ENCODE results near the gene GMEB2. TPM values are rescaled to one million over a fixed set of nuclear protein-coding genes. Genes with fewer than 3 reads are reported as not detected.
"Not testable (repeated sequence)": the region's sequence is repeated elsewhere in the genome, so short reads cannot be mapped to it uniquely, and the experiment has no call there.

GMEB2 gene, protein sequence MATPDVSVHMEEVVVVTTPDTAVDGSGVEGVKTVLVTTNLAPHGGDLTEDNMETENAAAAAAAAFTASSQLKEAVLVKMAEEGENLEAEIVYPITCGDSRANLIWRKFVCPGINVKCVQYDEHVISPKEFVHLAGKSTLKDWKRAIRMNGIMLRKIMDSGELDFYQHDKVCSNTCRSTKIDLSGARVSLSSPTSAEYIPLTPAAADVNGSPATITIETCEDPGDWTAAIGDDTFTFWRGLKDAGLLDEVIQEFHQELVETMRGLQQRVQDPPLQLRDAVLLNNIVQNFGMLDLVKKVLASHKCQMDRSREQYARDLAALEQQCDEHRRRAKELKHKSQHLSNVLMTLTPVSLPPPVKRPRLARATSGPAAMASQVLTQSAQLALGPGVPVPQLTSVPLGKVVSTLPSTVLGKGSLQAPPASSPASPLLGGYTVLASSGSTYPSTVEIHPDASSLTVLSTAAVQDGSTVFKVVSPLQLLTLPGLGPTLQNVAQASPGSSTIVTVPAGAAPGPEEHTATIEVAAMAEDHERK
- total RNA-seq (2014; rRNA removed; shearing (Covaris generic)): 15.0 and 17.5 TPM in 2 replicates

GRCh38 chr20:63626424-63627128 lies at the start of gene GMEB2:
TSS of gene GMEB2 (minus strand) at chr20:63627101. CDS start at chr20:63619397, 7,704 bp downstream.
- no peak for DNase-seq (ENCODE audit: low spot score)

GRCh38 chr20:63675681-63676368 lies 48.9 kb upstream of the GMEB2 start:
- no peak for DNase-seq (ENCODE audit: low spot score)

GRCh38 chr20:63673951-63674350 lies 47.0 kb upstream of the GMEB2 start:
- no peak for DNase-seq (ENCODE audit: low spot score)

DNA sequence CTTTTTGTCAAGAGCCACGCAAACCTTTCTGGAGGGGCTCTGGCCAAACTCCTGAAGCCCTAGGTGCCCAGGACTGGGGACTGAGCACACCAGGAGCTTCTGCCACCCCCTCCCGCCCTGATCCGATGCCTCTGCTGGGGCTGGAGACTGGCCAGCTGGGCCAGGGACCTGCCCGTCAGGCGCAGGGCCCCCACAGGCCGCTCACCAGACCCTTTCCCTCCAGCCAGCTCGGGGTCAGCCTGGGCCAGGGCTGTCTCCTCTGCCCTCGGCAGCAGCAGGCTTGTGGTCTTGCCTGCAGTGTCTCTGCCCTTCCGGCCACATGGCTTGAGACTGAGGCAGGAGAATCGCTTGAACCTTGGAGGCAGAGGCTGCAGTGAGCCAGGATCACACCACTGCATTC lies 45.8 kb upstream of the GMEB2 start:
- no peak for DNase-seq (ENCODE audit: low spot score)

DNA sequence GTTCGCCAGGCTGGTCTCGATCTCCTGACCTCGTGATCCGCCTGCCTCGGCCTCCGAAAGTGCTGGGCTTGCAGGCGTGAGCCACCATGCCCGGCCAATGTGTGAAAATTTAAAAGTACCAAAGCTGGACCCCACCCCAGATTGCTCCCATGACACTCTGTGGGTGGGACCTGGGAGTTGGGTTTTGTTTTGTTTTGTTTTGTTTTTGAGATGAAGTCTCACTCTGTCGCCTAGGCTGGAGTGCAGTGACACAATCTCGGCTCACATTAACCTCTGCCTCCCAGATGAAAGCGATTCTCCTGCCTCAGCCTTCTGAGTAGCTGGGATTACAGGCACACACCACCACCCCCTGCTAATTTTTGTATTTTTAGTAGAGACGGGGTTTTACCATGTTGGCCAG lies 44.8 kb upstream of the GMEB2 start:
- not testable (repeated sequence) for DNase-seq (ENCODE audit: low spot score)

- no peak for DNase-seq (ENCODE audit: low spot score)
Measured at GRCh38 chr20:63668351-63668750, 41.5 kb upstream of the GMEB2 start.

GRCh38 chr20:63667858-63668257 lies 41.0 kb upstream of the GMEB2 start:
- no peak for DNase-seq (ENCODE audit: low spot score)

DNA sequence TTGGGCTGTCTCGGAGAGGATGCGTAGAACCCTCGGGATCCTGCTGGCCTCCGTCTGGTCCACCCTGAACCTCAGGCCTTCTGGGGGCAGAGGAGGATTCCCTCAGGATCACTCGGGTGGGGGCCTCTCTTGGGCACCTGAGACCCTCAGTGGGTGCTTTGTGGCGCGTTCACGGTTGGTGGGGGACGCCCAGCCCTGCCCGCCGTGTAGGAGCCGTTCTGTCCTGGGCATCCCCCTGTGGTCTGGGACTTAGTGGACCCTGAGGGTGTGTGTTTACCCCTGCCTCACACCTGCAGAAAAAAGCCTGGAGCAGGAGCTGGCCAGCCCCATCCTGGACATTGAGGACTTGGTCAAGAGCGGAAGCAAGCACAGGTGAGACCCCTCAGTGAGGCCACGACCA lies 38.8 kb upstream of the GMEB2 start:
- DNase-seq (ENCODE audit: low spot score): no peak

DNA sequence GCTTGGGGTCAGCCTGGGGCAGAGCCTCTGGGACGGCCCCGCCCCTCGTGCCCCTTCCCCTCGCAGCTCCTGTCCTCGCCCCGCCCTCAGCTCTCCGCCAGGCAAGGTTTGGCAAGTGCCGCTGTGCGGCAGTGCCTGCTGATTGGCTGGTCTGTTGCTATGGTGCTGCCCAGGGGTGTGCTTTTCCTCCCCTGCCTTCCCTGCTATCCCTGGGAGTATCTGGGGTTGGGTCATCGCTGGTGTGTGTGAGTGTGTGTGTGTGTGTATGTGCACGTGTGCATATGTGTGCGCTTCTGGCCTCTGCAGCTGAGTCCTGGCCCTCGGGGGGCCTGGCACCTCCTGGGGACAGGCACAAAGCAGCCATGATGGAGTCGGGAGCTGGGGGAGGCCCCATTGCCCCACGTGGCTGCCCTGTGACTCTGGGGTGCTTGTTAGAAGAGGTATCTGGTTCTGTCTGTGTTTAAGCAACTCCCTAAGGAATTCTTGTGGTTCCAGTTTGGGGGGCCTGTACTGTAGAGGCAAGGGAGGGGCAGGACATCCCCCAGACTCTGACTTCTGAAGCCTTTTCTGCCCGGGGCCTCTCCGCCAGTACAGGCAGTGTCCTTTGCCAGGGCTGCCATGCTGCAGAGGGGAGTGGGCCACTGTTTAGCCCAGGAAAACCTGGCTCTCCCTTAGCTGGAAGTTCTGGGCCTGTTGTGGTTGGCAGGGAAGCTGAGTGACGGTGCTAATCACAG lies 38.1 kb upstream of the GMEB2 start:
- DNase-seq (ENCODE audit: low spot score): no peak

DNA sequence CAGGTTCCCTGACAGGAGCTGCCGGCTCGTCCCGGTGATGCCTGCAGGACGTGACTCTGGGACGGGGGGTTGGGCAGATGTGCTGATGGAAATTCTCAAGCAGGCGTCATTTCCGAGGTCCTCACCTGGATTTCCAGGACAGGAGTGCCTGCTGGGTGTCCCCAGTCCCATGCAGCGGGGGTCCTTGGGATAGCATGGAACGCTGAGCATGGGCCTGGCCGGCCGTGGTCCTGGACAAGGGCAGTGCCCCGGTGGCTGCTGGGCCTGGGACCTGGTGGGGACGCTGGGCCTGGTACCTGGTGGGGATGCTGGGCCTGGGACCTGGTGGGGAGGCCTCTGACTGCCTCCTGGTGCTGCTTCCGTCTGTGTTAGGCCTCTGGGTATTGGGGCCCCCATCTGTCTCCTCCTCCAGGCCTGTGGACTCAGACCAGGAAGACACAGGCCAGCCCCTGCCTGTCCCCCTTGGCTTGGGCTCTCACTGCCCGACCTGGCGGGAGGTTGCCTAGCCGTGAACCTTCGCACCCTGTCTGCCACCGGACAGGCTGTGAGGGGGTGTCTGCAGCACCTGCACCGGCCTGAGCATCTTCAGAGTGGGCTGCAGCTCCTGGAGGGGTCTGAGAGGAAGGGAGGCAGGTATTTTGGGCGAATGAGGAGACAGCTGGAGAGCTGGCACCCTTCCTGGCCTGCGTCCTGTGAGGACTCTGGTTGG lies 37.4 kb upstream of the GMEB2 start:
- no peak for DNase-seq (ENCODE audit: low spot score)

GRCh38 chr20:63663332-63664066 lies 36.6 kb upstream of the GMEB2 start:
- DNase-seq (ENCODE audit: low spot score): no peak

- no peak for DNase-seq (ENCODE audit: low spot score)
Measured at GRCh38 chr20:63662813-63663189, 35.9 kb upstream of the GMEB2 start.

GRCh38 chr20:63661959-63662812 lies 35.3 kb upstream of the GMEB2 start:
- no peak for DNase-seq (ENCODE audit: low spot score)

DNA sequence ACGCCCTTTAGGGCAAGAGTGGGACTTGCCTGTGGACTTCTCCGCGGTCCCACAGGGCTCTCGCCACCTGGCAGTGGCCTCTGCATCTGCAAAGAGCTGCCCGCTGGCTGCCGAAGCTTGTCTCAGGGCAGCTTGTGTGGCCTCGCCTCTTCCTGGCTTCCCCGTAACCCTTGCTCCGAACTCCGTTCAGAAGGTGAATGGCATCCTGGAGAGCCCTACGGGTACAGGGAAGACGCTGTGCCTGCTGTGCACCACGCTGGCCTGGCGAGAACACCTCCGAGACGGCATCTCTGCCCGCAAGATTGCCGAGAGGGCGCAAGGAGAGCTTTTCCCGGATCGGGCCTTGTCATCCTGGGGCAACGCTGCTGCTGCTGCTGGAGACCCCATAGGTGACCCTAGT lies 34.2 kb upstream of the GMEB2 start:
- no peak for DNase-seq (ENCODE audit: low spot score)

DNA sequence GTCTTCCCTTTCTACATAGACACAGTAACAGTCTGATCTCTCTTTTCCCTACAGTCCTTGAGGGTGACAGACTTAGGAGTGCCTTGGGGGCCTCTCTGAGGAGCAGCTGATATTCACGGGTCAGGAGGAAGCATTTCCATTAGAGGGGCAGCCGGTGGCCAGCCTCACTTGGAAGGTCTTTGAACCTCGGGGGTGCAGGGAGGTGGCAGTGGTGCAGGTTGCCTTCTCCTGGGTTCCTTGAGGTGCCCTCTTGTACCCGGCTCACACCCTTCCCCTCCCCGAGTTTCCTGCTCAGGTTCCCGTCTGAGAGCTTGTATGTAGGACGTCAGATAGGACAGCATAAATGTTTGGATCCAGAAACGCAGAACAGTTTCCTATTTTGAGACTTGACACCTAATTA lies 33.7 kb upstream of the GMEB2 start:
- DNase-seq (ENCODE audit: low spot score): no peak

GRCh38 chr20:63660174-63660573 lies 33.3 kb upstream of the GMEB2 start:
- not testable (repeated sequence) for DNase-seq (ENCODE audit: low spot score)

DNA sequence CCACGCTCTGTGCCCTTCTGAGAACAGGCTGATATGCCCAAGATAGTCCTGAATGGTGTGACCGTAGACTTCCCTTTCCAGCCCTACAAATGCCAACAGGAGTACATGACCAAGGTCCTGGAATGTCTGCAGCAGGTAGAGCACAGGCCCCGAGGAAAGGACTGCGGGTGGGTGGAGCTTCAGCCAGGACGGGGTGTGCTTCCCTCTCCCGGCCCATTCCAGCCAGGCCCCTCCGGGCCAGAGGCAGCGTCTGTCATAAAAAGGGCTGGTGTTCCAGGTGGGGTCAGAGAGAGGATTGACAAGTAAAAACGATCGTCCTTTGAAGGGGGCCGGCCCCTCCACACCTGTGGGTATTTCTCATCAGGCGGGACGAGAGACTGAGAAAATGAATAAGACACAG lies 32.5 kb upstream of the GMEB2 start:
- no peak for DNase-seq (ENCODE audit: low spot score)

GRCh38 chr20:63658749-63659187 lies 31.9 kb upstream of the GMEB2 start:
- DNase-seq (ENCODE audit: low spot score): no peak

All from A172 (cell line).